GM15510 (cell line): ENCODE data around the gene GDPD1.
A peak's percentile ranks its signal among the peaks of the same experiment; 100 is the strongest.

Experiments used
- POLR2A ChIP-seq: IDR thresholded peaks from 3 replicates; pipeline ENCODE4 v1.6.1; 2011; ENCODE audit warnings: borderline replicate concordance; ENCODE audit not compliant: insufficient read length; ENCODE audit errors: extremely low read depth

Gene GDPD1

GRCh38 chr17:59220328-59221158, at the start of gene GDPD1:
TSS of gene GDPD1 (plus strand) at chr17:59220511. CDS start at chr17:59220610, 99 bp downstream.
- peak; percentile 57 for TF ChIP-seq POLR2A

GRCh38 chr17:59172436-59173004, 47.8 kb upstream of the GDPD1 start:
- no peak for TF ChIP-seq POLR2A

- no peak for TF ChIP-seq POLR2A
Measured at GRCh38 chr17:59174671-59175070, 45.6 kb upstream of the GDPD1 start.

DNA sequence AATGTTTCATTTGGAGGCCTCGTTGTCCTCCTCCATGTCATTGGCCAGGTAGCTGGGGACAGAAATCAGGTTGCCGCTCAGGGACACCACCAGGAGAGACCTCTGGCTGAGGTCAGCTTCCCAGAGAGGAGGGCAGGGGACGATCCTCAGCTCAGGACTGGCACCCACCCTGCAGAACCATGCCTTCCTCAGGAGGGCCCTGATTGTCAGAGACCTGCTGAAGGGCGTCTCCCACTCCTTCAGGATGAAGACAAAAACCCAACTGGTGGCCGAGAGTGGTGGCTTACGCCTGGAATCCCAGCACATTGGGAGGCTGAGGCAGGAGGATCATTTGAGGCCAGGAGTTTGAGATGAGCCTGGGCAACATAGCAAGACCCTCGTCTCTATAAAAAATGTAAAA, 45.2 kb upstream of the GDPD1 start:
- no peak for TF ChIP-seq POLR2A

DNA sequence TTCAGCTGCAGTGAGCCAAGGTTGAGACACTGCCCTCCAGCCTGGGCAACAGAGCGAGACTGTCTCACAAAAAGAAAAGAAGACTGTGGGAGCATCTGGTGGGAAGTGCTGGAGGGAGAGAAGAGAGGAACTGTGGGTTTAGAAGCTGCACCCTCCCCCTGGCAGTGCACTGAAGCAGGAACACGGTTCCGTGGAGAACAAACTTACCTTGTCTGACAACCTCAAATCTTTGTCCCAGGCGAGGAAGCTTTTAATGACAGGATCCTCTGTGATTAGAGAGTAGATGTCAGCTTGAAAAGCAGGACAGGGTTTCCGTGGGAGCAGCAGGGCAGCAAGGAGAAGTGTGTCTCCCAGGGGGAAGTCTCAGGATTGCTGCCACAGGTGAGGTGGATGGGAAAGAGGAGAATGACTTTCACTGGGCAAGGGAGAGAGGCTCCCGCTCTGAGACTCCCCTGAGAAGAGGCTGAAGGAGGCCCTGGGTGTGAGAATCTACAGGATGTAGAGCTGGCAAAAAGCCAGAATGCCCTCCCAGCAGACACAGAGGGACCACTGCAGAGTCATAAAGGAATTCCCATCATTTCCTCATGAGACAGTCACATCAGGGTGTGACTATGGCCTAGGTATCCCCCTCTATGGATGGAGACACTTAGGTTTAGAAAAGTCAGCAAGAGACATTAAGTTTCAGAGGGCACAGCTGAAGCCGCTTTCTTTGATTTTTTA, 41.9 kb upstream of the GDPD1 start:
- TF ChIP-seq POLR2A: no peak

DNA sequence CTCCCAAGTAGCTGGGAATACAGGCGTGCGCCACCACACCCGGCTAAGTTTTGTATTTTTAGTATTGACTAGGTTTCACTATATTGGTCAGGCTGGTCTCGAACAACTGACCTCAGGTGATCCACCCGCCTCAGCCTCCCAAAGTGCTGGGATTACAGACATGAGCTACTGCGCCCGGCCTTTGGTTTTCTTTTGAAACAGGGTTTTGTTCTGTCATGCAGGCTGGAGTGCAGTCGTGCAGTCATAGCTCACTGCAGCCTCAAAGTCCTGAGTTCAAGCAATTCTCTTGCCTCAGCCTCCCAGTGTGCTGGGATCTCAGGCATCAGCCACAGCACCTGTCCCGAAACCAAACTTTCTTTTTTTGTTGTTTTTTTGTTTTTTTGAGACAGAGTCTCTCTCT, 39.7 kb upstream of the GDPD1 start:
- TF ChIP-seq POLR2A: no peak

DNA sequence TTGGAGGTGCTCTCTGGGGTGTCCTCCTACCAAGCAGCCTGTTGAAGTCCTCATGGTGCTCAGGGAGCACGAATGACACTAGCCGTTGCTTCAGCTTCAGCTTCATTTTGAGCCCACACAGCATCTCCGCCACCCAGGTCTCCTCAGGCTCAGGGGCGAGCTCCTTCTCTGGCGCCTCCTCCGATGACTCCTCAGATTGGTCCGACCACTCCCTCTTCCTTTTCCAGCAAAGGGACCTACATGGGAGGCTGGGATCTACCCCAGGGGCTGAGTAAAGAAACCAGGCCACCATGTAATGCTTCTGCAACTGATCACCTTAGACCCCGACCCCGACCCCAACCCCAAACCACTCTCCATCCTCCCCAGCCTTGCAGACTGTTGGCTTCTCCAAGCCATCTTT, 38.8 kb upstream of the GDPD1 start:
- TF ChIP-seq POLR2A: no peak

DNA sequence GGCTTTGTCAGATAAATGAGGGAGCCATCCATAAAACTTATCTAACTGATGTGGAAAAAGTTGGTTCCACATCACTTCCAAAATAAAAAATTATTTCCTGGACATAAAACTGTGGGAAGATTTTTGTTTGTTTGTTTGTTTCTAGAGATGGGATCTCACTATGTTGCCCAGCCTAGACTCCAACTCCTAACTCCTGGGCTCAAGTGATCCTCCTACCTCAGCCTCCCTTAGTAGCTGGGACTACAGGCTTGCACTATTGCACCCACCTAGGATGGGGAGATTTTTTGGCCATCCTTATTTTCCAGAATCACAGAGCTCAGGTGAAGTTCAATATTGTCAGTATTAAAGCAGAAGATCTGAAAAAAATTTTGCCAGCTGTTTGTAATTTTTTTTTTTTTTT, 34.3 kb upstream of the GDPD1 start:
- TF ChIP-seq POLR2A: no peak

GRCh38 chr17:59186850-59187249, 33.5 kb upstream of the GDPD1 start:
- TF ChIP-seq POLR2A: no peak

- no peak for TF ChIP-seq POLR2A
Measured at GRCh38 chr17:59190806-59191205, 29.5 kb upstream of the GDPD1 start.

- no peak for TF ChIP-seq POLR2A
Measured at GRCh38 chr17:59193336-59193862, 26.9 kb upstream of the GDPD1 start.

DNA sequence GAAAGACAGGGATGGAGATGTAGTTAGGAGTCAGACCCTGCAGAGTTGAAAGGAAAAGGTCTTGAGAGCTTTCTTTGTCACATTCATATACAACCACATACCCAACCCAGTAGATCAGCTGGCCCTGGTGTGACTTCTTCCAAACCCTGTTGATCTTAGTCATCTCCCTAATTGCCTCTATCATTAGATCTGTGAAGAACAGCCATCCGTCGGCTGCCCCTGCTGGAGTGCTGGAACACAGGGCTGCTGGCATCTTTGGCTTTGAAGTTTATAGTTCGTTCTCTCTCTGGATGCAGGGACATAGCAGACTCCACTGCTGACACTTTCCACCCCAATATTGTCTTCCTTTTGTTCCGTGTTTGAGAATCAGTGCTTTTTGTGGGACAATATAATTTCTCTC, 20.9 kb upstream of the GDPD1 start:
- no peak for TF ChIP-seq POLR2A

DNA sequence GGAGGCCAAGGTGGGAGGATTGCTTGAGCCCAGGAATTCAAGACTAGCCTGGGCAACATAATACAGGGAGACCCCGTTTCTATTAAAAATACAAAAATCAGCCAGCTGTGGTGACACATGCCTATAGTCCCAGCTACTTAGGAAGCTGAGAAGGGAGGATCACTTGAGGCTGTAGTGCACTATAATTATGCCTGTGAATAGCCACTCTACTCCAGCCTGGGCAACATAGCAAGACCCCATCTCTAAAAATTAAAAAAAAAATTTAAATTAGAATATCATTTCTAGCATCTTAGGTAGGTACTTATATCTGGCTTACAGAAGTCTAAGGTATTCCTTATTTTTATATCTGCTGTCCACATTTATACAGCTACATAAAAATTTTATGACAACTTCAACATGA, 18.0 kb upstream of the GDPD1 start:
- TF ChIP-seq POLR2A: no peak

DNA sequence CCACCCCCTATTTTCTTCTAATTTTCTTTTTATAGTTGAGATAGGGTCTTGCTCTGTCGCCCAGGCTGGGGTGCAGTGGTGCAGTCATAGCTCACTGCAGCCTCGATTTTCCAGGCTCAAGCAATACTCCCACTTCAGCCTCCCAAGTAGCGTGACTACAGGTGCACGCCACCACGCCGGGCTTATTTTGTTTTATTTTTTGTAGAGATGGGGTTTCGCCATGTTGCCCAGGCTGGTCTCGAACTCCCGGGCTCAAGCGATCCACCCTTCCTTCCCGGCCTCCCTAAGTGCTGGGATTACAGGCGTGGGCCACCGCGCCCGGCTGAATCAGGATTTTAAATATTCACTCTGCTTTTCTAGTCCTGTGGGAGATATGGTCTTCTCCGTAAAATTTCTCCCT, 941 bp upstream of the GDPD1 start:
- no peak for TF ChIP-seq POLR2A

- TF ChIP-seq POLR2A: no peak
Measured at GRCh38 chr17:59219992-59220327, 351 bp upstream of the GDPD1 start.
